GM23338 (cell line): ENCODE data around the gene ZPLD1. TPM values are rescaled to one million over a fixed set of nuclear protein-coding genes. Genes with fewer than 3 reads are reported as not detected.

Experiments
- ATAC-seq: fragments of 200-7000 bp; cut with Tn5 transposase; 3 replicates; pipeline ENCODE4 v1.9.1; 2020
- DNase-seq: peaks from one replicate; pipeline ENCODE4 v3.0.0-alpha.2; 2015; ENCODE audit warnings: low spot score
- H2AFZ ChIP-seq: fragments of 200-600 bp; sonication (generic); 2 replicates; pipeline ENCODE4 v1.8.0; 2016; ENCODE audit warnings: antibody characterized with exemption, mild to moderate bottlenecking, moderate library complexity
- H3F3A ChIP-seq: fragments of 200-600 bp; sonication (generic); replicated peaks from 2 replicates; pipeline ENCODE4 v1.8.0; 2017; ENCODE audit warnings: antibody characterized with exemption, mixed run types, low read depth
- H3K27ac ChIP-seq: fragments of 200-600 bp; sonication (generic); 2 replicates; pipeline ENCODE4 v1.6.1; 2016; ENCODE audit warnings: low read depth
- H3K27me3 ChIP-seq: fragments of 200-600 bp; sonication (generic); 2 replicates; pipeline ENCODE4 v1.8.0; 2016; ENCODE audit warnings: mild to moderate bottlenecking, mixed run types, moderate library complexity; ENCODE audit not compliant: insufficient read depth
- H3K36me3 ChIP-seq: fragments of 200-600 bp; sonication (generic); 2 replicates; pipeline ENCODE4 v1.8.0; 2016; ENCODE audit warnings: mild to moderate bottlenecking; ENCODE audit not compliant: insufficient read depth
- H3K4me1 ChIP-seq: fragments of 200-600 bp; sonication (generic); 2 replicates; pipeline ENCODE4 v1.8.0; 2016; ENCODE audit warnings: mild to moderate bottlenecking, moderate library complexity; ENCODE audit not compliant: insufficient read depth
- H3K4me2 ChIP-seq: fragments of 200-600 bp; sonication (generic); 2 replicates; pipeline ENCODE4 v1.7.1; 2017; ENCODE audit warnings: mixed run types
- H3K4me3 ChIP-seq: fragments of 200-600 bp; sonication (generic); 2 replicates; pipeline ENCODE4 v1.6.1; 2016; ENCODE audit warnings: mixed run types
- H3K79me2 ChIP-seq: fragments of 200-600 bp; sonication (generic); replicated peaks from 2 replicates; pipeline ENCODE4 v1.8.0; 2017; ENCODE audit warnings: mild to moderate bottlenecking; ENCODE audit not compliant: insufficient read depth
- H3K9me2 ChIP-seq: fragments of 200-600 bp; sonication (generic); 2 replicates; pipeline ENCODE4 v1.8.0; 2017; ENCODE audit not compliant: insufficient read depth
- H4K20me1 ChIP-seq: fragments of 200-600 bp; sonication (generic); replicated peaks from 2 replicates; pipeline ENCODE4 v1.8.0; 2017; ENCODE audit warnings: mild to moderate bottlenecking; ENCODE audit not compliant: insufficient read depth
- H3K27ac Mint-ChIP-seq: 2 replicates; pipeline ENCODE4 v1.8.0; 2020; ENCODE audit warnings: inconsistent platforms, mild to moderate bottlenecking, moderate library complexity, mixed read lengths
- H3K27me3 Mint-ChIP-seq: 3 replicates; pipeline ENCODE4 v1.8.0; 2022; ENCODE audit warnings: low read depth, mild to moderate bottlenecking, moderate library complexity, mixed read lengths, inconsistent platforms; ENCODE audit not compliant: insufficient read depth, poor library complexity
- H3K36me3 Mint-ChIP-seq: 3 replicates; pipeline ENCODE4 v1.8.0; 2021; ENCODE audit warnings: low read depth, mild to moderate bottlenecking, inconsistent platforms, moderate library complexity, mixed read lengths
- H3K4me1 Mint-ChIP-seq: 3 replicates; pipeline ENCODE4 v1.8.0; 2020; ENCODE audit warnings: mild to moderate bottlenecking, inconsistent platforms, mixed read lengths
- H3K4me3 Mint-ChIP-seq: 3 replicates; pipeline ENCODE4 v1.8.0; 2021; ENCODE audit warnings: moderate library complexity, mild to moderate bottlenecking, inconsistent platforms, mixed read lengths
- H3K9me3 Mint-ChIP-seq: 3 replicates; pipeline ENCODE4 v1.8.0; 2020; ENCODE audit warnings: moderate library complexity, mild to moderate bottlenecking, inconsistent platforms, mixed read lengths
- CREB1 ChIP-seq: fragments of 250-450 bp; sonication (Bioruptor Pico); IDR thresholded peaks from 2 replicates; pipeline ENCODE4 v1.5.0; 2020; ENCODE audit warnings: low read depth, mild to moderate bottlenecking, moderate library complexity
- EZH2phosphoT487 ChIP-seq: fragments of 200-600 bp; sonication (generic); IDR thresholded peaks from one replicate; pipeline ENCODE4 v1.8.1; 2018; ENCODE audit warnings: antibody characterized with exemption; ENCODE audit not compliant: unreplicated experiment
- JUNB ChIP-seq: IDR thresholded peaks from one replicate; pipeline ENCODE4 v1.6.1; 2016; ENCODE audit warnings: antibody characterized with exemption; ENCODE audit not compliant: unreplicated experiment
- NANOG ChIP-seq: IDR thresholded peaks from 2 replicates; pipeline ENCODE4 v1.6.1; 2016; ENCODE audit warnings: antibody characterized with exemption, borderline replicate concordance
- POLR2AphosphoS5 ChIP-seq: IDR thresholded peaks from 2 replicates; pipeline ENCODE4 v1.6.1; 2016; ENCODE audit warnings: antibody characterized with exemption, low read depth
- STAT1 ChIP-seq: IDR thresholded peaks from one replicate; pipeline ENCODE4 v1.6.1; 2016; ENCODE audit warnings: antibody characterized with exemption; ENCODE audit not compliant: unreplicated experiment
- ZNF114 ChIP-seq: fragments of 250-450 bp; sonication (Bioruptor Pico); IDR thresholded peaks from 2 replicates; pipeline ENCODE4 v1.5.0; 2020; ENCODE audit warnings: mild to moderate bottlenecking, moderate library complexity
- polyA plus RNA-seq: library from polyadenylated mRNA; unstranded; fragments of >200 nt; fragmentation: Nextera tagmentation; extraction: Ambion mirVana; gene quantifications from 2 replicates; pipeline ENCODE4 v1.2.1, GENCODE V29; 2016
- total RNA-seq: library from RNA; depleted of rRNA; stranded (reverse); fragments of >200 nt; shearing (Covaris generic); gene quantifications from 2 replicates; pipeline ENCODE4 v1.2.3, GENCODE V29; 2014
- TF ChIP-seq, protein P1 (sequence below): fragments of 250-450 bp; sonication (Bioruptor Pico); IDR thresholded peaks from 2 replicates; pipeline ENCODE4 v1.5.0; 2020; ENCODE audit warnings: mild to moderate bottlenecking, moderate library complexity
- TF ChIP-seq, protein P2 (sequence below), 2 experiments: fragments of 200-600 bp in 1 of 2; sonication (generic) in 1 of 2; conservative IDR thresholded peaks; 2 replicates each; pipeline versions ENCODE4 v1.5.1 to v1.6.1; 2016 to 2017; ENCODE audit warnings: antibody characterized with exemption in 2 of 2, low read depth in 2 of 2, mild to moderate bottlenecking in 2 of 2, moderate library complexity in 1 of 2

Gene ZPLD1
- total and polyA plus RNA-seq, 2 experiments from 2014 or later: not detected

DNA sequence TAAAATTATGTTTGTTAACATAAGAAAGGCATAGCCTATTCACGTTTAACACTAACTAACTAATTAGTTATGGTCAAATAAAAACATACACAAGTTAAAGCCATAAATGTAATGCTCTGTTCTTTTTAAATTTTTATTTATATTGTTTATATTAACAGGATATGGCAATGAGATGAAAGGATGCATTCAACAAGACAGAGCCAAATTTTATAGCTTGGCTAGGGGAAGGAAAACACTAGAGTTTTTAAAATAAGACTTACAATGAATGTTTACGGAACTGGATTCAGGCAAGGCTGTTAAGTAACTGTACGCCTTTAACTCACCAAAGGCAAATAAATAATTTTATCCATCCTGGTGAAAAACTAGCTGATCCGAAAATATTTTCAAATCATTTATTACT, 86.4 kb downstream of the ZPLD1 start (continued):
- TF ChIP-seq, protein P1, sequence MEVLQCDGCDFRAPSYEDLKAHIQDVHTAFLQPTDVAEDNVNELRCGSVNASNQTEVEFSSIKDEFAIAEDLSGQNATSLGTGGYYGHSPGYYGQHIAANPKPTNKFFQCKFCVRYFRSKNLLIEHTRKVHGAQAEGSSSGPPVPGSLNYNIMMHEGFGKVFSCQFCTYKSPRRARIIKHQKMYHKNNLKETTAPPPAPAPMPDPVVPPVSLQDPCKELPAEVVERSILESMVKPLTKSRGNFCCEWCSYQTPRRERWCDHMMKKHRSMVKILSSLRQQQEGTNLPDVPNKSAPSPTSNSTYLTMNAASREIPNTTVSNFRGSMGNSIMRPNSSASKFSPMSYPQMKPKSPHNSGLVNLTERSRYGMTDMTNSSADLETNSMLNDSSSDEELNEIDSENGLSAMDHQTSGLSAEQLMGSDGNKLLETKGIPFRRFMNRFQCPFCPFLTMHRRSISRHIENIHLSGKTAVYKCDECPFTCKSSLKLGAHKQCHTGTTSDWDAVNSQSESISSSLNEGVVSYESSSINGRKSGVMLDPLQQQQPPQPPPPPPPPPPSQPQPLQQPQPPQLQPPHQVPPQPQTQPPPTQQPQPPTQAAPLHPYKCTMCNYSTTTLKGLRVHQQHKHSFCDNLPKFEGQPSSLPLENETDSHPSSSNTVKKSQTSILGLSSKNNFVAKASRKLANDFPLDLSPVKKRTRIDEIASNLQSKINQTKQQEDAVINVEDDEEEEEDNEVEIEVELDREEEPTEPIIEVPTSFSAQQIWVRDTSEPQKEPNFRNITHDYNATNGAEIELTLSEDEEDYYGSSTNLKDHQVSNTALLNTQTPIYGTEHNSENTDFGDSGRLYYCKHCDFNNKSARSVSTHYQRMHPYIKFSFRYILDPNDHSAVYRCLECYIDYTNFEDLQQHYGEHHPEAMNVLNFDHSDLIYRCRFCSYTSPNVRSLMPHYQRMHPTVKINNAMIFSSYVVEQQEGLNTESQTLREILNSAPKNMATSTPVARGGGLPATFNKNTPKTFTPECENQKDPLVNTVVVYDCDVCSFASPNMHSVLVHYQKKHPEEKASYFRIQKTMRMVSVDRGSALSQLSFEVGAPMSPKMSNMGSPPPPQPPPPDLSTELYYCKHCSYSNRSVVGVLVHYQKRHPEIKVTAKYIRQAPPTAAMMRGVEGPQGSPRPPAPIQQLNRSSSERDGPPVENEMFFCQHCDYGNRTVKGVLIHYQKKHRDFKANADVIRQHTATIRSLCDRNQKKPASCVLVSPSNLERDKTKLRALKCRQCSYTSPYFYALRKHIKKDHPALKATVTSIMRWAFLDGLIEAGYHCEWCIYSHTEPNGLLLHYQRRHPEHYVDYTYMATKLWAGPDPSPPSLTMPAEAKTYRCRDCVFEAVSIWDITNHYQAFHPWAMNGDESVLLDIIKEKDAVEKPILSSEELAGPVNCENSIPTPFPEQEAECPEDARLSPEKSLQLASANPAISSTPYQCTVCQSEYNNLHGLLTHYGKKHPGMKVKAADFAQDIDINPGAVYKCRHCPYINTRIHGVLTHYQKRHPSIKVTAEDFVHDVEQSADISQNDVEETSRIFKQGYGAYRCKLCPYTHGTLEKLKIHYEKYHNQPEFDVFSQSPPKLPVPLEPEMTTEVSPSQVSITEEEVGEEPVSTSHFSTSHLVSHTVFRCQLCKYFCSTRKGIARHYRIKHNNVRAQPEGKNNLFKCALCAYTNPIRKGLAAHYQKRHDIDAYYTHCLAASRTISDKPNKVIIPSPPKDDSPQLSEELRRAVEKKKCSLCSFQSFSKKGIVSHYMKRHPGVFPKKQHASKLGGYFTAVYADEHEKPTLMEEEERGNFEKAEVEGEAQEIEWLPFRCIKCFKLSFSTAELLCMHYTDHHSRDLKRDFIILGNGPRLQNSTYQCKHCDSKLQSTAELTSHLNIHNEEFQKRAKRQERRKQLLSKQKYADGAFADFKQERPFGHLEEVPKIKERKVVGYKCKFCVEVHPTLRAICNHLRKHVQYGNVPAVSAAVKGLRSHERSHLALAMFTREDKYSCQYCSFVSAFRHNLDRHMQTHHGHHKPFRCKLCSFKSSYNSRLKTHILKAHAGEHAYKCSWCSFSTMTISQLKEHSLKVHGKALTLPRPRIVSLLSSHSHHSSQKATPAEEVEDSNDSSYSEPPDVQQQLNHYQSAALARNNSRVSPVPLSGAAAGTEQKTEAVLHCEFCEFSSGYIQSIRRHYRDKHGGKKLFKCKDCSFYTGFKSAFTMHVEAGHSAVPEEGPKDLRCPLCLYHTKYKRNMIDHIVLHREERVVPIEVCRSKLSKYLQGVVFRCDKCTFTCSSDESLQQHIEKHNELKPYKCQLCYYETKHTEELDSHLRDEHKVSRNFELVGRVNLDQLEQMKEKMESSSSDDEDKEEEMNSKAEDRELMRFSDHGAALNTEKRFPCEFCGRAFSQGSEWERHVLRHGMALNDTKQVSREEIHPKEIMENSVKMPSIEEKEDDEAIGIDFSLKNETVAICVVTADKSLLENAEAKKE: no peak
- TF ChIP-seq NANOG (no peak), JUNB (no peak), POLR2AphosphoS5 (no peak), STAT1 (no peak), CREB1 (CRISPR knock-in tag) (no peak)

DNA sequence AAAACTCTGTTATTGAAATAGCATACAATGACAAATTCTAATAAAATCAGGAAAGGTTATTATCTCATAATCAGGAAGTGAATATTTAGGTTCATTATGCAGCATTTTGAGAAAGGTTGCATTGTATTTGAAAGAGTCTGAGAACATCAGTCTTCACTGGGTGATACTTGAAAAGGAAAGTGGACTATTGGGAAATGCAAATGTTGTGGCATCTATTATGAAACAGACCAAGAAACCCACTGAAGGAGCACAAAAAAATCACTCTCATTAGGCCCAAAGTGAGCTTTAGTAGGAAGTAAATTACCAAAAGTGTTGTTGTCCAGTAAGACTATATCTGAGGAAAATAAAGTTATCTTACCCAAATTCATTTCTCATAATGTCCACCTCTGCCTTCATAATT, 90.8 kb downstream of the ZPLD1 start:
- H3K27me3 Mint-ChIP-seq: no peaks in the 10 kb centered on the region
- Histone ChIP-seq H3K27ac (no peak overlapping the region), H3F3A (no peaks in the 10 kb centered on the region), H3K4me1 (no peaks in the 10 kb centered on the region), H3K79me2 (no peaks in the 10 kb centered on the region), H3K27me3 (no peaks in the 10 kb centered on the region), H3K4me2 (no peak overlapping the region), H3K36me3 (no peaks in the 10 kb centered on the region), H3K4me3 (no peak overlapping the region), H4K20me1 (no peaks in the 10 kb centered on the region), H3K9me2 (no peaks in the 10 kb centered on the region; the same call in 1 of the 2 replicates), H2AFZ (no peak overlapping the region)
- no peak overlapping the region for H3K4me3 Mint-ChIP-seq
- no peak overlapping the region for H3K27ac Mint-ChIP-seq
- DNase-seq (no peak), ATAC-seq (no peak)
- H3K9me3 Mint-ChIP-seq: no peaks in the 10 kb centered on the region
- H3K4me1 Mint-ChIP-seq: peaks cover 2% of the 10 kb centered on the region; the same call in 1 of the 3 replicates
- no peaks in the 10 kb centered on the region for H3K36me3 Mint-ChIP-seq
- TF ChIP-seq, protein P2, sequence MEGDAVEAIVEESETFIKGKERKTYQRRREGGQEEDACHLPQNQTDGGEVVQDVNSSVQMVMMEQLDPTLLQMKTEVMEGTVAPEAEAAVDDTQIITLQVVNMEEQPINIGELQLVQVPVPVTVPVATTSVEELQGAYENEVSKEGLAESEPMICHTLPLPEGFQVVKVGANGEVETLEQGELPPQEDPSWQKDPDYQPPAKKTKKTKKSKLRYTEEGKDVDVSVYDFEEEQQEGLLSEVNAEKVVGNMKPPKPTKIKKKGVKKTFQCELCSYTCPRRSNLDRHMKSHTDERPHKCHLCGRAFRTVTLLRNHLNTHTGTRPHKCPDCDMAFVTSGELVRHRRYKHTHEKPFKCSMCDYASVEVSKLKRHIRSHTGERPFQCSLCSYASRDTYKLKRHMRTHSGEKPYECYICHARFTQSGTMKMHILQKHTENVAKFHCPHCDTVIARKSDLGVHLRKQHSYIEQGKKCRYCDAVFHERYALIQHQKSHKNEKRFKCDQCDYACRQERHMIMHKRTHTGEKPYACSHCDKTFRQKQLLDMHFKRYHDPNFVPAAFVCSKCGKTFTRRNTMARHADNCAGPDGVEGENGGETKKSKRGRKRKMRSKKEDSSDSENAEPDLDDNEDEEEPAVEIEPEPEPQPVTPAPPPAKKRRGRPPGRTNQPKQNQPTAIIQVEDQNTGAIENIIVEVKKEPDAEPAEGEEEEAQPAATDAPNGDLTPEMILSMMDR (conservative IDR thresholded peaks at IDR 0.05; ENCODE audit: low read depth in 2 of 2): no peak
- TF ChIP-seq ZNF114 (CRISPR knock-in tag) (no peak), JUNB (no peak), EZH2phosphoT487 (no peak)
- TF ChIP-seq, protein P1: no peak
